ENCODE measurements around the gene MRPL9. TPM values are rescaled to one million over a fixed set of nuclear protein-coding genes. Genes with fewer than 3 reads are reported as not detected.
"Not testable (repeated sequence)": the region's sequence is repeated elsewhere in the genome, so short reads cannot be mapped to it uniquely, and the experiment has no call there.

Gene MRPL9
- total RNA-seq, 6 experiments from 2014 or later: 21.3 to 35.7 (median 28.4) TPM

DNA sequence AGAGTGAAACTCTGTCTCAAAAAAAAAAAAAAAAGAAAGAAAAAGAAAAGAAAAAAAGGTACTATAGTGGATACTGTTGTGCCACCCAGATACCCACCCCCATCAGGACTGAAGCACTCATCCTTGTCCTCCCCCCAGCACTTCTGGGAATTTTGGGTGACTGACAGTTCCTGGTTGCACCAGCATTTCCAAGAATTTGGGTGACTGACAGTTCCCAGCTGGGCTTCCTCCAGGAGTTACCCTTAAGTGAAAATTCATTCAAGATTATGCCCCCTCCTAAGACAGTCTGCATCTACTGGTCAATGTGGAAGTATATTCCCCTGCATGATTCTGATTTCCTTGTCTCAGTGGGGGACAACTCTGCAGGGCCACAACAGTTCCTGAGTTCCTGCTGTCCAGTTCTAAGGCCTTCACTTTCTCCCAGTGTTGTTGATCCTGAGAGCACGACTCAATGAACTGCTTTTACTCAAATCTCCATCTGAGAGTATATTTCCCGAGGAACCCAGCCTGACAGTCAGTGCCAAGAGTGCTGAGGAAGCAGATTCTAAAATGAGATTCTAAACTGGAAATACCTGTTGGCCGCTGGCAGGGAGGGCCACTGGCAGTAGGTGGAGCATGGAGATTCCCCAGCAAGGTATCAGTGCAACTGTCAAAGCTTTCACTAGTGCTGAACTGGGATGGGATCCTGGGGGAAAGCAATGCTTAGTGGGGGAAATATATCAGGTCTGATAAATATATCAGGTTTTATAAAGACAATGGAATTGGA lies 23.5 kb downstream of the MRPL9 start:
- ATAC-seq: peak; percentile 64 to 81 (median 72)
- Histone ChIP-seq H3K4me1 (peaks cover 0 to 23% (median 8%) of the 10 kb centered on the region in 4 donors), H3K4me3 (no peak overlapping the region), H3K9me3 (no peaks in the 10 kb centered on the region), H3K36me3 (no peaks in the 10 kb centered on the region), H3K27me3 (no peaks in the 10 kb centered on the region), H3K27ac (peak overlapping the region in 1 of 3 donors; percentile 36)
- intact Hi-C loops (cut with DNase I): loop anchor here in 1 of 2 donors (10.0 kb wide), 1 partner anchor 145 kb away; no protein-coding TSS in a partner anchor
- 19% methylated on average over 3 of the region's 3 CpGs for WGBS (ENCODE audit: insufficient coverage, low coverage, low lambda C conversion rate, missing lambda C conversion rate)
- no peak for DNase-seq
- no peak for TF ChIP-seq POLR2A (IDR thresholded peaks at IDR 0.05)
- TF ChIP-seq, protein P1, sequence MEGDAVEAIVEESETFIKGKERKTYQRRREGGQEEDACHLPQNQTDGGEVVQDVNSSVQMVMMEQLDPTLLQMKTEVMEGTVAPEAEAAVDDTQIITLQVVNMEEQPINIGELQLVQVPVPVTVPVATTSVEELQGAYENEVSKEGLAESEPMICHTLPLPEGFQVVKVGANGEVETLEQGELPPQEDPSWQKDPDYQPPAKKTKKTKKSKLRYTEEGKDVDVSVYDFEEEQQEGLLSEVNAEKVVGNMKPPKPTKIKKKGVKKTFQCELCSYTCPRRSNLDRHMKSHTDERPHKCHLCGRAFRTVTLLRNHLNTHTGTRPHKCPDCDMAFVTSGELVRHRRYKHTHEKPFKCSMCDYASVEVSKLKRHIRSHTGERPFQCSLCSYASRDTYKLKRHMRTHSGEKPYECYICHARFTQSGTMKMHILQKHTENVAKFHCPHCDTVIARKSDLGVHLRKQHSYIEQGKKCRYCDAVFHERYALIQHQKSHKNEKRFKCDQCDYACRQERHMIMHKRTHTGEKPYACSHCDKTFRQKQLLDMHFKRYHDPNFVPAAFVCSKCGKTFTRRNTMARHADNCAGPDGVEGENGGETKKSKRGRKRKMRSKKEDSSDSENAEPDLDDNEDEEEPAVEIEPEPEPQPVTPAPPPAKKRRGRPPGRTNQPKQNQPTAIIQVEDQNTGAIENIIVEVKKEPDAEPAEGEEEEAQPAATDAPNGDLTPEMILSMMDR (IDR thresholded peaks at IDR 0.05): peak in 3 of 4 donors; percentile 8 to 29 (median 17)

DNA sequence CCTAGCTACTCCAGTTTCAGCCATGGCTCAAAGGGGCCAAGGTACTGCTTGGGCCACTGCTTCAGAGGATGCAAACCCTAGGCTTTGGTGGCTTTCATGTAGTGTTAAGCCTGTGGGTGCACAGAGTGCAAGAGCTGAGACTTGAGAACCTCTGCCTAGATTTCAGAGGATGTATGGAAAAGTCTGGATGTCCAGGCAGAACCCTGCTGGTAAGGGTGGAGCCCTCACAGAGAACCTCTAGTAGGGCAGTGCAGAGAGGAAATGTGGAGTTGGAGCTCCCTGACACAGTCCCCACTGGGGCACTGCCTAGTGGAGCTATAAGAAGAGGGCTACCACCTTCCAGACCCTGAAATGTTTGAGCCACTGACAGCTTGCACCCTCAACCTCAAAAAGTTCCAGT lies 25.8 kb downstream of the MRPL9 start:
- no peak for TF ChIP-seq POLR2A (IDR thresholded peaks at IDR 0.05)
- TF ChIP-seq, protein P1 (IDR thresholded peaks at IDR 0.05): no peak
- H3K4me1 ChIP-seq: peaks cover 0 to 23% (median 8%) of the 10 kb centered on the region in 4 donors
- no peak overlapping the region for H3K27ac ChIP-seq
- no peaks in the 10 kb centered on the region for H3K27me3 ChIP-seq
- intact Hi-C loops (cut with DNase I): loop anchor here in 1 of 2 donors (10.0 kb wide), 1 partner anchor 143 kb away; no protein-coding TSS in a partner anchor
- DNase-seq: no peak
- ATAC-seq: no peak
- H3K36me3 ChIP-seq: no peaks in the 10 kb centered on the region
- no peaks in the 10 kb centered on the region for H3K9me3 ChIP-seq
- H3K4me3 ChIP-seq: no peak overlapping the region

DNA sequence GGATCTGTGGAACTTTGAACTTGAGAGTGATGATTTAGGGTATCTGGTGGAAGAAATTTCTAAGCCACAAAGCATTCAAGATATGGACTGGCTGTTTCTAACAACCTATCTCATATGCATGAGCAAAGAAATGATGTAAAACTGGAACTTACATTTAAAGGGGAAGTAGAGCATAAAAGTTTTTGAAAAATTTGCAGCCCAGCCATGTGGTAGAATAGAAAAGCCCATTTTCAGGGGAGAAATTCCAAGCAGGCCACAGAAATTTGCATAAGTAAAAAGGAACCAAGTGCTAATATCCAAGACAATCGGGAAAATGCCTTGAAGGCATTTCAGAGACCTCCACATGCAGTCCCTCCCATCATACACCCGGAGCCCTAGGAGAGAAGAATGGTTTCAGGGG lies 26.3 kb downstream of the MRPL9 start:
- H3K27ac ChIP-seq: no peak overlapping the region
- no peak overlapping the region for H3K4me3 ChIP-seq
- TF ChIP-seq POLR2A (IDR thresholded peaks at IDR 0.05): no peak
- TF ChIP-seq, protein P1 (IDR thresholded peaks at IDR 0.05): no peak
- H3K9me3 ChIP-seq: no peaks in the 10 kb centered on the region
- peaks cover 0 to 23% (median 8%) of the 10 kb centered on the region in 4 donors for H3K4me1 ChIP-seq
- DNase-seq (no peak), ATAC-seq (no peak)
- WGBS (ENCODE audit: insufficient coverage, low coverage, low lambda C conversion rate, missing lambda C conversion rate): 83% methylated on average over 1 of the region's 2 CpGs
- intact Hi-C loops (cut with DNase I): loop anchor here in 1 of 2 donors (10.0 kb wide), 1 partner anchor 142 kb away; no protein-coding TSS in a partner anchor
- no peaks in the 10 kb centered on the region for H3K36me3 ChIP-seq
- H3K27me3 ChIP-seq: no peaks in the 10 kb centered on the region

DNA sequence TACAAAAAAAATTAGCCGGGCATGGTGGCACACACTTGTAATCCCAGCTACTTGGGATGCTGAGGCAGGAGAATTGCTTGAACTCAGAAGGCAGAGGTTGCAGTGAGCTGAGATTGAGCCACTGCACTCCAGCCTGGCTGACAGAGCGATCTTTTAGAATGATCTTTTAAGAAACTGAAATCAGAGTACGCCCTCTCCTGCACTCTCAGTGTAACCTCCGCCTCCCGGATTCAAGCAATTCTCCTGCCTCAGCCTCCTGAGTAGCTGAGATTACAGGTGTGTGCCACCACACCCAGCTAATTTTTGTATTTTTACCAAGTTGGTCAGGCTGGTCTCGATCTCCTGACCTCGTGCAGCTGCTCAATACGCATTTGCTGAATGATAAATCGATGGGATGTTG lies 29.3 kb downstream of the MRPL9 start:
- ATAC-seq, H3K27ac ChIP-seq, H3K27me3 ChIP-seq, H3K9me3 ChIP-seq, H3K4me3 ChIP-seq, H3K36me3 ChIP-seq, DNase-seq: not testable (repeated sequence)
- intact Hi-C loops (cut with DNase I): loop anchor here in 1 of 2 donors (10.0 kb wide), 1 partner anchor 139 kb away; no protein-coding TSS in a partner anchor
- 82% methylated on average over 8 of the region's 9 CpGs for WGBS (ENCODE audit: insufficient coverage, low coverage, low lambda C conversion rate, missing lambda C conversion rate)
- peaks cover 0 to 18% (median 1%) of the 10 kb centered on the region in 4 donors for H3K4me1 ChIP-seq

DNA sequence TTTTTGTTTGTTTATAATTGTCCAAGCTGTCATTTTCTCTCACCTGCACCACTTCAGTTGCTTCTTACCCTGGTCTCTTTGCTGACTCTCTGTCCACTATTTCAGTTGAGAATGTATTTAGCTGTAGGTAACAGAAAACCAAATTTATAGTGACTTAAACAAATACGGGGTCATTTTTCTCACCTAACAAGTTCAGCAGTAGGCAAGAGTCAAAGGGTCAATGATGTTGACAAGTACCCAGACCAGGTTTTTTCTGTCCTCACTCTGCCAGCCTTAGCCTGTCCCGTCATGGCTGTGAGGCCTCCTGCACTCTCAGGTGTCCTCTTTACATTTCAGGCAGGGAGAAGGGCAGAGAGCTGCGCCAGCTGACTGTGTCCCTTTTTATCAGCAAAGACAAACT lies 30.2 kb downstream of the MRPL9 start:
- no peak for TF ChIP-seq POLR2A (IDR thresholded peaks at IDR 0.05)
- TF ChIP-seq, protein P1 (IDR thresholded peaks at IDR 0.05): no peak
- intact Hi-C loops (cut with DNase I): loop anchor here in 1 of 2 donors (10.0 kb wide), 1 partner anchor 138 kb away; no protein-coding TSS in a partner anchor
- WGBS (ENCODE audit: insufficient coverage, low coverage, low lambda C conversion rate, missing lambda C conversion rate): 72% methylated on average over 2 of the region's 3 CpGs
- no peaks in the 10 kb centered on the region for H3K9me3 ChIP-seq
- DNase-seq (no peak), ATAC-seq (no peak)
- peaks cover 0 to 16% (median 0%) of the 10 kb centered on the region in 4 donors for H3K4me1 ChIP-seq
- H3K36me3 ChIP-seq: no peaks in the 10 kb centered on the region
- H3K4me3 ChIP-seq: no peak overlapping the region
- no peaks in the 10 kb centered on the region for H3K27me3 ChIP-seq
- H3K27ac ChIP-seq: no peak overlapping the region
